SK-N-MC (cell line): Measurements from ENCODE around the gene RHBG.

Source experiments
- EZH2 ChIP-seq: fragments of 200-600 bp; sonication (generic); IDR thresholded peaks from one replicate; pipeline ENCODE4 v1.6.1; 2017; ENCODE audit warnings: antibody characterized with exemption
- FOXP2 ChIP-seq: optimal IDR thresholded peaks from 2 replicates; pipeline ENCODE3; 2011; ENCODE audit warnings: mild to moderate bottlenecking, moderate library complexity; ENCODE audit not compliant: insufficient read depth; ENCODE audit errors: extremely low read length, control extremely low read depth
- POLR2AphosphoS5 ChIP-seq: IDR thresholded peaks from 2 replicates; pipeline ENCODE4 v1.6.1; 2012; ENCODE audit warnings: mild to moderate bottlenecking, low read depth, low read length, borderline replicate concordance

DNA sequence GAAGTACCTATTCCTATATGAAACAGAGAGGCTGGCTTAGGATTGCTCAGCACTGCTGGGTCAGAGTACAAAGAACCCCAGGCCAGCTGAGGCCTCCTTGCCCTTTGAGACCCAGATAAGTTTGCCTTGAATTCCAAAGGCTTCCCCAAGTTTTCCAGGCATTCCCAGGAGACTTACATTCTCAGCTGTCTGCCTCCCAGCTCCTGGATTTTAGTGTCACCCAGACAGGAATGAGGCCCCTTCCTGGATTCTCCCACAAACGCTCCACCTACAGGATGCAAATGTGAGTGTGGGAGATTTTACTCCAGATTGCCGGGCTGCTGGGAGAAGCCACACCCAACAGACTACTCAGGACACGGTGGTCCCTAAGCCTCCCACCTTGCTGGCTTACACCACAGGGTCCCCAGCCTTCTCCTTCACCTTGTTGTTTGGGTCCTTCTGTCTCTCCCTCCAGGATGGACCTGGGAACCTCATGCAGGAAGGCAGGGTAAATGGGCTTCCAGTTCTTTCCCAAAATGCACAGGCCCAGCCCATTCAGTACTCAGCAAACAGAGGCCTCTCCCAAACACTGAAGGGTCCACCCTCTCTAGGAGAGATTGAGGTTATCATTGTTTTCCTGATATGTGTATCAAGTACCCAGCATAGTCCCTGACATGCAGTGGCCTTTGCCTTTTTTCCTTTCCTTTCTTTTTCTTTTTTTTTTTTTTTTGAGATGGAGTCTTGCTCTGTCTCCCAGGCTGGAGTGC lies 10.6 kb downstream of the RHBG start:
- TF ChIP-seq POLR2AphosphoS5 (no peak), FOXP2 (no peak), EZH2 (no peak)
